Measurements from ENCODE around the gene NABP2.
"Not testable (repeated sequence)": the region's sequence is repeated elsewhere in the genome, so short reads cannot be mapped to it uniquely, and the experiment has no call there.

NABP2 gene

DNA sequence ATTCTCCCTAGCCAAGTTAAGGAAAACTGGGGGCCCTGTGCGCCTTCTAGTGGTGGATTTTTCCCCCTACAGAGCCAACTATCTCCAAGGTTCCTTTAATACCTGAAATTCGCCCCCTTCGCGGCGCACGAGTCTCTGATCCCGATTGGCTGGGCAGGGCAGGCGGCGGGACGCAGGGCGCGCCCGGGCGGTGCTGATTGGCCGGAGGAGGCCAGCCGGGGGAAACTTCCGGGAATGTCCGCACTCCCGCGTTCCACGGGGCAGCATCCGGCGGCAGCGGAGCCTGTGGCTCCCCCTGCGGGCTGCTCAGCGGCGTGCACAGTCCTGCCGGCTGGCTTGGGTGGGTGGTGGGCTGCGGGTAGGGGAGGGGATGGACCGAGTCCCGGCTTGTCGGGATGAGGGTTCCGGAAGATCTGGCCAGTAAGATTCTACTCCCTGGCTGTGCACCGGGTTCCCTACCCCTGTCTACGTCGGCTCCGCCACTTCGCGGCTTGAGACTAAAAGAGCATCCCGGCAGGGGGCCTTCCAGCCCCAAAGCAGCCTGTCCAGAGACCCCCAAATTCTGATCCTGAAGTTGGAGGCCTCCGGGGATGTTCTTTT is at the start of gene NABP2:
NABP2 (plus strand) TSS at position 241 of the 600 bp plus-strand sequence. CDS start 515 bp downstream, outside the sequence.
- DNase-seq = peak; percentile 93 to 94

DNA sequence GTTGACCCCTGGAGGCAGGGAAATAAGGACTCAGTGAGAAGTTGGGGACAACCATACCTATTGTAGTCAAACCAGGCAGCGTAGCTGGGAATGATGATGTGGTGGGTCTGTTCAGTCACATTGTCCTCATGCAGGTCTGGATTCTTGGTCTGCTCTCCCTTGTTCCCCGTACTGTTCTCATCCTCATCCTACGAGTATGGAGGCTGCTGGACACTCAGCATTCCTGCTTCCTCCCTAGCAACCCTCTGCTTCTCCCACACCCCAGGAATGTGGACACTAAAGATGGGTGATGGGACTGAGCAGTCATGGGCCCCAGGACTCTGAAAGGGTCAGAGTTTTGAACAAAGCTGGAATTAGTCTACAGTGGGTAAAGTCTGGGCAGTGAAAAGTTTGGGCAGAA is 45.8 kb upstream of the NABP2 start:
- no peak for DNase-seq

DNA sequence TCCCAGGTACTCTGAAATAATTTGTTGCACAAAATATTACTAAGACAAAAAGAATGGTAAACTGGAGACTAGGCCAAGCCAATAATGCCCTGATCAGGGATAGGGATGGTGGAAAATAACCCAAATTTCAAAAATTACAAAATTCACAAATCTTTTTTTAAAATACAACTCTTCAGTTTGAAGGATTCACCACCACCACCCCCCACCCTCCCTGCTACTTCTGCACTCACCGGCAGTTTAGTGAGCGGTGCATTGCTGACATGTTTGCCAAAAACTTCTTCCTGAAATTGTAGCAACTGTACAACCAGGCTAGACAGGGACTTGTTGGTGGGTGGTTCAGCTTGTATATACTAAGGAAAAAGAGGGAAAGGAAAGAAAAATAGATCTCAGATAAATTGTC is 37.2 kb upstream of the NABP2 start:
- no peak for DNase-seq

DNA sequence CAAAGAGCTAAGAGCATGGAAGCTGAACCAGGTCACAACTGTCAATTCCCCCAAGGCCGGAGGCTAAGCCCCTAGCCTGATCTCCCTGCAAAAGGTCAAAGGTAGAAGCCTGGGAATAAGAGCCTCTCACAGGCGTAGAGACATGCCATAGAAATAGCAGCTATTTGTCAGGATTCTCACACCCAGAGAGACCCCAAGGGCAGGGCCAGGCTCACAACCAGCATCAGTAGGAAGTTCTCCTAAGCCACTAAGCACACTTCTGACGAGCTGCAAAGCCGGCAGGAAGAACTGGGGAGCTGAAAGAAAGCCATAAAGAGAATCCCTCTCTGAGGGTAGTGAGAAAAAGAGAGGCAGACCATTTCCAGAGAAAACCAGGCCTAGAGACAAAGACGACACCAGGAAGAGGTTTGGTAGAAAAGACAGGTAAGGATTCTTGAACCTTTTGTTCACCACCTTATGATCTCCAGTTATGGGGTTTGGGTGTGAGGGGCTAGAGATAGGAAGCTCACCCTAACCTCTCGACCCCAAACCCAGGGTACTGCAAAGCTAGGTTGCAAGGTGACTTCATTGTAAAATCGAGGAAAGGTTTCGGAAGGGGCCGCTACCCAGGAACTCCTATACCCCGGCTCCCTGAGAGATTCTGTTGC is 35.9 kb upstream of the NABP2 start:
- DNase-seq = peak in 1 of 2 donors; percentile 18

DNA sequence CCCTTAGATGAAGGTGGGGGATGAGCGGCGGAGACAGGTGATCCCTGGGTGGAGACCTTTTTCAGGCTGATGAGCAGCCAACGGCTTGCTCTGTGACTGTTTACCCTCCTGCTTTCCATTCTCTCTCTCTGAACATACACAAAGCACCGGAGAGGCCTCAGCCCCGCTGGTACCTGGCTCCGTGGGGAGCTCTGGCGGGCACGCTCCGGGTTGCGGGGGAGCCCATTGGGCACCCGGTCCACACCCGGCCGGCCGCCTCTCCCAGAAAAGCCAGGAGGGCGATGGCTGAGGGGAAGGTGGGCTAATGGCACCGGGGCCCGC is 35.4 kb upstream of the NABP2 start:
- DNase-seq = no peak

DNA sequence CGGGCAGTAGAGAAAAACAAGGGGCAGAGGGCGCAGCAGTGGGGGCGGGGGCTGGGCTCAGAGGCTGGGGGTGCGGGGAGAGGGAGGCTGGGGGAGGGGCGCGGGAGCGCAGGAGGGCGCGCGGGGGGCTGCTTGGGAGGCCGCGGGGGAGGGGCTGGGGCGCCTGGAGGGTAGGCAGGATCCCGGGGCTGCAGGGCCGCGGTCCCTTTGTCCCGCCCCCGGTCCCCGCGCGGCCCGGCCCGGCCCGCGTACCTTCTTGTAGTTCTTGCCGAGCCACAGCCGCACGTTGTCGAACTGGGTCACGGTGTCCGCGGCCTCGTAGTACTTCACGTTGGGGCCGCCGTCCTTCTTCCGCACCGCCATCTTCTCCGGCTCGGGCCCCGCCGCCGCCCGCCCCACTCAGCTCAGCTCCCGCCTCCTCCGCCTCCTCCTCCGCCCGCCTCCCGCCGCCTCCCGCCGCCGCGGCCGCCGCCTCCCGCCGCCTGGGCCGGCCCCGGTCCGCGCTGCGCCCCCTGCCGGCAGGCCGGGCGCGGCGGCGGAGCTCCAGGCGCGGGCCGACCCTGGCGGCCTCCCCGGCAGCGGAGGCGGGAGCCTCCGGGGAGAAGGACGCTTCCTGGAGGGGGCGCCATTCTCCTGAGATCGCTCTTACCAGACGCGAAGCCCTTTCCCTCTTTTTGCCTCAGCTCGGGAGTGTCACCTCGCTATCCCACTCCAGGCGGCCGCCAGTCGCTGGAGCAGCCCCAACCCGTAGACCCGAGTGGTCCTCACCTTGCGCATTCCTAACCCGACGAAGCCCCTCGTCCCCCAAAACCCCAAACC is 34.8 kb upstream of the NABP2 start, which contains the start of gene SMARCC2:
SMARCC2 (minus strand) TSS at position 385 of the 819 bp plus-strand sequence; CDS start at position 363, 22 bp downstream.
- peak; percentile 83 to 89 for DNase-seq

DNA sequence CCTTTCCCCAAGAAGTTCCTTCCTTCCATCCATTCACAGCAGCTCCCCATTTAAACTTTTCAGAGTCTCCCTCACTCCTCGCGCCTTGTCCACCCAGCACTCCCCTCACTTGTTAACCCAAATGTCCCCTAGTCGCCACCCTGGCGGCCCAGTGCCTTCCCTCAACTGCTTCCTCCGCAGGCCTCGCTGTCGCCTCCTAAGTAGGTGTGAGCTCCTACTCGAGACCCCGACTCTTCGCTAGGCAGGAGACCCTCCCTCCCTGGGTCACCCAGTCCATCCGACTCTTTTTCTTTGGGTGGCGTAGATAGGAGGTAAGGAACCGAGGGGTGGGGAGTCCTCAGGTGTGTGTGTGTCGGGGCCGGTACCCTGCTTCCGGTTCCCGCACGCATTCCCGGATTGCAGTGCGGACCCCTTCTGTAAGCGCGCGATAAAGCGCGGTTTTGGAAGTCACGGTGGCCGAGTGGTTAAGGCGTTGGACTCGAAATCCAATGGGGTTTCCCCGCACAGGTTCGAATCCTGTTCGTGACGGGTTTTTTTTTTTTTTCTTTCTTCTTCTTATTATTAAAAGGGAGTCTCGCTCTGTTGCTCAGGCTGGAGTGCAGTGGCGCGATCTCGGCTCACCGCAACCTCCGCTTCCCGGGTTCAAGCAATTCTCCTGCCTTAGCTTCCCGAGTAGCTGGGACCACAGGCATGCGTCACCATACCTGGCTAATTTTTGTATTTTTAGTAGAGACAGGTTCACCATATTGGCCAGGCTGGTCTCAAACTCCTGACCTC is 34.0 kb upstream of the NABP2 start:
- peak; percentile 80 to 84 for DNase-seq

DNA sequence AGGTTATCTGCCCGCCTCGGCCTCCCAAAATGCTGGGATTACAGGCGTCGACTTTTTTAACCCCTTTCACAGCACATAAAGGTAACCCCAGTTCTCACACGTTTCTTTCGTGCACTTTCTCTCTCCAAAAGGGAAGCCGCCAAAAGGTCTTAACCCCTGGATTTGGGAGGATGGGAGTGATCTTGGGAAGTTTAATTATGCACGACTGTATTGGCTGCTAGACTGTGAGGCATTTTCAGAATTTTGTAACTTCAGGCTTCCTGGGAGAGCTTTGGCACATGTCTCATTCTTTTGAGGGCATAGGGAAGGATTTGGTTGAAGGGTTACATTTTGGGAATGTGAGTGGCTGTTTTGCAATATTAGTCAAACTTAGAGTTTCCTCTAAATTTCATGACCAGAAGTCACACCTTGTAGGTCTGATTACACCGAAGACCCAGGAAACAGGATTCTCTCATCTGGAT is 33.4 kb upstream of the NABP2 start:
- DNase-seq = no peak

DNA sequence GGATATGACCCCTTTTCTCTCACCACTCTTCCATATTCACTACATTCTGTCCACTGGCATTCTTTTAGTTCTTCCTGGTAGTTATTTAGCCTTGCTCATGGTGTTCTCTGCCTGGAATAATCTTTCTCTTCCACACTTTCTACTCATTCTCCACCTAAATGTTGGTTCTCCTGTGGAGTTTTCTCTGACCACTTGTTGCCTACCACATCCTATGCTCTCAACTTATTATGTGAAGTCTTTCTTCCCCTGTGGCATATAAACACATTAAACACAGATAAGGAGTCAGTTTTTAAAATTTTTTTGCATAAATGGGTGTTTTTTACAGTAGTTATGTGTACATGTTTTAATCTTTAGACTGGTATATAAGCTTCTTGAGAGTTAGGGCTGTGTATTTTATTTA is 31.6 kb upstream of the NABP2 start:
- DNase-seq = no peak

DNA sequence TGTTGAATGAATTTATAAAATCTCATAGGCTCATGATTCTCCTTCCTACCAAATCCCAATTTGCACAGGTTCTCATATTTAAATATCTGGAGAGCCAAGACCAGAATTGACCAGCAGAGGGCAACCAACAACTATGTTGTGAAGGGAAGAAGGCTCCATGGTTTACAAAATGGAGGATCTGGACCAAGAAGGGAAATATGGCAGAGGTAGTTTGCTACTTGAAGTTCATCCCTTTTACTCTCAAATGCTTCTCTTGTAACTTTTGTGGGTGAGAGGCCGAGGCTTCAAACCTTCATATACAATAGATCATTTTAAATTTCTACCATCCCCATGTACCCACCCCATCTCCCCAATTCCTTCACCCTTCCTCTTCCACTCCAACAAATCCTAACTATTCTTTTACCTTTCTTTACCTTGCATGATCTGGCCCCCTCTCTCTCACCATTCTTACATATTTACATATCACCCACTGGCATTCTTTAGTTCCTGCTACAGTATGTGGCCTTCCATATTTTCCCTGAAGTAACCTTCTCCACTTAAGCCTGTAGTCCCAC is 31.0 kb upstream of the NABP2 start:
- DNase-seq = peak; percentile 76 to 85

DNA sequence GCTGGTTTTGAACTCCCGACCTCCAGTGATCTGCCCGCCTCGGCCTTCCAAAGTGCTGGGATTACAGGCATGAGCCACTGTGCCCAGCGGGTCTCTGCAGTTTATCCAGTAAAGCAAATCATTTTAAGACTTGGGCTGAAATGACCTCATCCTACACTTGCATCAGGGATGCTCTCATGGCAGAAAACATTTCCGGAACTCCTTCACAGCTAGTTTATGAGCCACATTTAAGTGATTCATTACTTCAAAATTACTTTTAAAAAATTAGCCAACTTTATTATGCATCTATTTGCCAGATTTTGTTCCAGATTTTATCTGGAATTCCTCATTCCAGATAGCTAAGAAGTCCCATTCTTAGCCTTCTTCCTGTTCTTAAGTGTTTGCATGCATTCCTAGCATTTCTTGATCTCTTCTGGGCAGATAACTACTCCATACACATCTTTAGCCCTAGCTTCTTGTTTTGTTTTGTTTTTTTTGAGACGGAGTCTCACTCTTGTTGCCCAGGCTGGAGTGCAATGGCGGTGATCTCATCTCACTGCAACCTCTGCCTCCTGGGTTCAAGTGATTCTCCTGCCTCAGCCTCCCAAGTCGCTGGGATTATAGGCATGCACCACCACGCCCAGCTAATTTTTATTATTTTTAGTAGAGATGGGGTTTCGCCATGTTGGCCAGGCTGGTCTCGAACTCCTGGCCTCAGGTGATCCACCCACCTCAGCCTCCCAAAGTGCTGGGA is 27.2 kb upstream of the NABP2 start:
- not testable (repeated sequence) for DNase-seq

DNA sequence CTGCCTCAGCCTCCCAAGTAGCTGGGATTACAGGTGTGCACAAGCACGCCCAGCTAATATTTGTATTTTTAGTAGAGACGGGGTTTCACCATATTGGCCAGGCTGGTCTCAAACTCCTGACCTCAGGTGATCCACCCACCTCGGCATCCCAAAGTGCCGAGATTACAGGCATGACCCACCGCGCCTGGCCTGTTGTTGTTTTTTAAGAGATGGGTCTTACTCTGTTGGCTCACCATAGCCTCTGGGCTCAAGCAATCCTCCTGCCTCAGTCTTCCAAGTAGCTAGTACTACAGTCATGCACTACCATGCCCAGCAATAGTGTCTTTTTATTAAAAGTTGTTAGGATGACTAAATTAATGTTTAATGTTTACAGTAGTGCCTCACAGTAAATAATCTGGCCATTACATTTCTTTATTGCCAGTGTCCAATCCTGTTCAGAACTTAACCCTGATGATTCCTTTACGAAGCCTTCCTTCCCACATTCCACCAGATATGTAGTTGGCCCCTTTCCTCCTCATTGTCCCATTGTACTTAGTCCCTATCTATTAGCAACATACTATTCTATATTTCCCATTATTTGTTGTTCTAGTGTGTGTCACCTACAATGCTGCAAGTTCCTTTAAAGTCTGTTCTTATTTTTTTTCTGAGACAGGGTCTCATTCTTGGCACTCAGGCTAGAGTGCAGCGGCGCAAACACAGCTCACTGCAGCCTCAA is 26.1 kb upstream of the NABP2 start:
- DNase-seq = no peak

DNA sequence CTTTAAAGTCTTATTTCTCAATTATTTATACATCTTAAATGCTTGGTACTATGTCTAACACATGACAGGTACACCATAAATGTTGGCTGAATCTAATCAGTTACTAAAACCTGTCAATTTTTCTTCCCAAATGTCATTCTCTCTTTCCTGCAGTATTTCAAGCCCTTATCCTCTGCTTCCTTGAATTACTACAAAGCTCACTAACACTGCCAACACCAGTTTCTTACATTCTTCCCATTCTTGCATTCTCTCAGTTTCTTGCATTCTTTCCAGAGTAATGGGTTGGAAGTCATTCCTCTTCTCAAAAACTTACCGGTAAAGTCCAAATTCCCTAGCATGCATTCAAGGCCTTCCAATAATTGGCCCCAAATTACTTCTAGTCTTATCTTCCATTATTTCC is 25.3 kb upstream of the NABP2 start:
- DNase-seq = no peak

DNA sequence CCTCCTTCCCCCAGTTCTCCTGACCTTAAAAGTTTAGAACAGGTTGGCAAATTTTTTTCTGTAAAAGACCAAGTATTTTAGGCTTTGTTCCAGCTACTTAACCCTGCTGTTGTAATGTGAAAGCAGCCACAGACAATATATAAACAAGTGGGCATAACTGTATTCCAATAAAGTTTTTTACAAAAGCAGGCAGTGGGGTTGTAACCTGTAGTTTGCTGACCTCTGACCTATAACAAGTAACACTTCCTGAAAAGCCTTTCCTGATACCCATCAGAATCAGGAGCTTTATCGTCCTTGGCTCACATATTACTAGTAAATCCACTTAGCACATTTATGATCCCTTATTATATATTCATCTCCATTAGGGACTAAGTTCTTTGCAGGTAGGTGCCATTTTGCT is 21.8 kb upstream of the NABP2 start:
- no peak for DNase-seq

DNA sequence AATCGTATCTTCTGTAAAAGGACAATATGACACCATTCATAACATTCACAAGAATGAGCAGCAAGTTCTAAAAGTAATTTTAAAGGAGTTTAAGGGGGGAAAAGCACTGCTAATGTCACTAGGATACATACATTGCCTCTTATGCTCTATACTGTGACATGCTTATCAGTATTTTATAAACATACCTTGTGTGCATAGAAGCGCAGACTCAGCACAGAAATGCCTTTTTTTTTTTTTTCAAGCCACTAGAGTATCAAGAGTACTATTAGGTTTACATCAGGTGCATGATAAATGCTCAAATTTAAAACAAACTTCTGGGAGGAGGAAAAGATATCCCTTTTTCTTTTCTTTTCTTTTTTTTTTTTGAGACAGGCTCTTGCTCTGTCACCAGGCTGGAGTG is 21.3 kb upstream of the NABP2 start:
- DNase-seq = no peak

DNA sequence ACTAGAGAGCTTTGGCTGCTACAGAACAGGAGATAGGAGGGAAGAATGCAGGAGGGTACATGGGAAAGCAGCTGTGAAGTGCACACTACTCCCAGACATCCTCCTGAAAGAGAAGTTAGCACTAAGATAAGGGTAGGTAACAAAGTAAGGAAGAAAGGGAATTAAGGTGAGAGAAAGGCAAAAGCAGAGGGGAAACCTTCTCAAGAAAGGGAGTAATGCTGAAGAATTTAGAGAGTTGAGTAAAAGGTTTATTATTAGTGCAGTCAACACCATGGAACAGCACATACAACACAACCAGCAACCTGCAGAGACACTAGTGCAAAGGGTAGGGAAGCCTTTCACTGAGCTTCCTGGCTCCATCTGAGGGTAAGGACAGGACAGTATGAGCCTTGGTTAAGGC is 19.9 kb upstream of the NABP2 start:
- DNase-seq = no peak

DNA sequence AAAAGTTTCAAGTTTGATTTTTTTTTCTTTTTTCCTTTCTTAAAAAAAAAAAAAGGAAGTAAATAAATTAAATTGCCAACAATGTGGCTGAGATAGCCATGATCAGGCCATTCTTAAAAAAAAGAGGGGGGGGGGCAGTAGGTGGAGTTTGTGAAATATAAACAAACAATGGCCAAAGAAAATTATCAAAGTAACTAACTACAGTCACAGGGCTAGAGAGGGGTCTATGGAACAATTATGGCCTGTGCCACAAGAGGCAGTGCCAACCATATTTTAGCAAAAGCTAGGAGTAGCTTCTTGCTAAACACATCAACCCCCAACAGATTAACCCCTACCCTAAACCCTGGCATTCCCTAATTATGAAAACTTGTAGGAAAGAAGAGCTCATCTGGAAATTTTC is 18.7 kb upstream of the NABP2 start:
- no peak for DNase-seq

DNA sequence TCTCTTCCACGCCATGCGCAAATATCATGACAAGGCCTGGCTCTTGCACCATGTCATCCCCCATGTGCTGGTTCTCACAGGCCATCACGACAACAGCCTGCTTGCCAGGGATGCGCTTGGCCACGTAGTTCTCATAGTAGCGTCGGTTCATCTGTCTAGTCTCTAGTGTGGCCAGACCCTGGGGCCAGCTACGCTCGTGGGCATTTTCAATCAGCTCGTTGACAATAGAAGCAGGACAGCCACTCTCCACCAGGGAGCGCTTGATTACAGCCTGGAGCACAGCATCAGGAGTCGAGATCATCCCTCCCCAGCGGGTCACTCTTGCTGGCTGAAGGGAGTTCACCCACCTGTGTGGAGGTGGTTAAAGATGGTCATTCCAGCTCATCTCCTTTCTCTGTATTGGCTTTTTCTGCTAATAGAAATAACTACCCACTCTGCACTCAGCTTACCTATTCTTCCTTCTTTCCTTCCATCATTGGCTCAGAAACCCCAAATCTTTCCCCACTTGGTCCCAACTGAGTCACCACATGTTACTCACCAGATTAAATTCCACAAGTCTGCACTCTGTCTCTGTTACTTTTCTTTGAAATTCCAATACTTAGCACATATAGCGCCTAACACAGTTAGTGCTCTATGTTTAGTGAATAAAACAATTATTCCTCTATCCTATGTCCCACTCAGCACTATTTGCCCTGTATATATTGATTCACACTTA is 17.5 kb upstream of the NABP2 start:
- DNase-seq = peak; percentile 49 to 54

DNA sequence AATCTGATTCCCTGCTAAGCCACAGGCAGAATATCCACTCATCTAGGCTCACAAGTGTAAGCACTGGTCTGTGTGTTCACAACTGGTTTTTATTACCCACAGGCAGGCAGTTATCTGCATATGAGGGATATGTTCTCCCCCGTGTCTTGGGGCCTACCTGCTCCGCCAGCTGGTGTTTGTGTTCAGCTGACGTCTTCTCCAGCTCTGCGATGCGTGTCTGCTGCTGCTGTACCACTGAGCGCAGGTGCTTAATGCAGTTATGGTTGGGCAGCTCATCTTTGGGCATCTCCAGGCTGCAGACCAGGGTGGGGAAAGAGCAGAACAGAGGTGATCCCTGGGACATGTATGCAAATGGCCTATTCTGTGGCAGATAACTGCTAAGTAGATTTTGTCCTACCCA is 16.1 kb upstream of the NABP2 start:
- DNase-seq = peak in 1 of 2 donors; percentile 58

DNA sequence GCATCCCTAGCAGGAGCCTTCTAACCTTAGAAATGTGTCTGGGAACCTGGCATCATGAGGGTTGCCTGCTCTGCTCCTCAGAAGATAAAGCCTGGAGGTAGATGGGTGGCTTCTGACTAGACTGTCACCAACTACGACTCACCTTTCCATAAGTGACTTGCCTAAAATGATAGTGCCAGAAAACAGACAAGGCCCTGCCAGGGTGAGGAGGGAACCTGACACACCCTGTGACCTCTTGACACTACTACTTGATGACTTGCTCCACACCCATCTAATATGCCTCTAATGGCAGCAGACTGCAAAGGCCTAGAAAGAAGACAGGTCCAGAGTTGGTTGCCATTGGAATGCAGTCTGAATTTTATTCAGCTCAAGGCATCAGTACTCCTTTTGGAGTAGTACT is 11.8 kb upstream of the NABP2 start:
- DNase-seq = no peak

DNA sequence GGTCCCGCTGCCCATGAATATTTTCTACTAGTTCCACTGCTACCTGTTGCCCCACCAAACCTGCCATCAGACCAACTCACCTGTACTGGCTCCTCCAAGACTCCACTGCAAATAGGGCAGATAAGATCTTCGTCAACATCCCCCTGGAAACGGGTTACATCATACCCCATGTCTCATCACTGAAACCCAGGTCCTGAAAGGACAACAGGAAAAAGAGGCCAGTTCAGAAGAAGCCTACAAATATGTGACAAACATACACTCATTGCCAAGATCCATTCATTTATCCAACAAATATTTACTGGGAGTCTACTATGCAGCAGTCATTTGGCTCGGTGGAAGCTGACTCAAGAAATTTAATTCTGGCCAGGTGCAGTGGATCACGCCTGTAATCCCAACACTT is 10.3 kb upstream of the NABP2 start:
- no peak for DNase-seq

Measured in CD4-positive, alpha-beta T cell treated with Interleukin-4 for 1 hour (primary cell).